Type B pancreatic cell (in vitro differentiated cells): Measurements from ENCODE around the gene ROCK1. TPM values are rescaled to one million over a fixed set of nuclear protein-coding genes. Genes with fewer than 3 reads are reported as not detected.
"Not testable (repeated sequence)": the region's sequence is repeated elsewhere in the genome, so short reads cannot be mapped to it uniquely, and the experiment has no call there.

Source experiments
- DNase-seq: peaks from one replicate; pipeline ENCODE4 v3.0.0; 2021; ENCODE audit warnings: mixed read lengths; ENCODE audit not compliant: unreplicated experiment; ENCODE audit errors: extremely low spot score
- H3K27ac Mint-ChIP-seq: 2 replicates; pipeline ENCODE4 v1.8.0; 2021; ENCODE audit warnings: mild to moderate bottlenecking, mixed read lengths
- H3K27me3 Mint-ChIP-seq: 2 replicates; pipeline ENCODE4 v1.8.0; 2021; ENCODE audit warnings: mixed read lengths
- H3K36me3 Mint-ChIP-seq: 2 replicates; pipeline ENCODE4 v1.8.0; 2021; ENCODE audit warnings: mixed read lengths
- H3K4me1 Mint-ChIP-seq: one replicate; pipeline ENCODE4 v1.8.0; 2021; ENCODE audit warnings: mixed read lengths; ENCODE audit not compliant: unreplicated experiment
- H3K4me3 Mint-ChIP-seq: 2 replicates; pipeline ENCODE4 v1.8.0; 2021; ENCODE audit warnings: mild to moderate bottlenecking, mixed read lengths
- H3K9me3 Mint-ChIP-seq: 2 replicates; pipeline ENCODE4 v1.8.0; 2021; ENCODE audit warnings: mixed read lengths
- CTCF ChIP-seq: fragments of 200-600 bp; sonication (generic); conservative IDR thresholded peaks from 2 replicates; pipeline ENCODE4 v1.5.0; 2021; ENCODE audit warnings: antibody characterized with exemption, mild to moderate bottlenecking
- long read RNA-seq: library from polyadenylated mRNA; unstranded; transcript quantifications from one replicate; pipeline ENCODE4 v2.0.0, GENCODE V29; 2020
- total RNA-seq: library from RNA; stranded (reverse); gene quantifications from 2 replicates; pipeline ENCODE4 v1.2.1, GENCODE V29; 2021; ENCODE audit warnings: low replicate concordance

The ROCK1 gene
- total RNA-seq, result 36.6 and 42.4 TPM in 2 replicates
- long read RNA-seq, partial matches to known transcripts, result 29 of 30 reads
- long read RNA-seq, other reads (novel, unspliced or antisense), result 1 of 30 reads

- Mint-ChIP-seq H3K27ac (peak within 1 kb of the TSS; percentile 88), H3K4me3 (no peak within 1 kb of the TSS), H3K4me1 (peaks cover 5% of the 10 kb centered on the region)
Observed at GRCh38 chr18:21111346-21112139, at the start of gene ROCK1. TSS of gene ROCK1 (minus strand) at chr18:21111813. CDS start at chr18:21110910, 903 bp downstream.

GRCh38 chr18:21155443-21155842 is 43.8 kb upstream of the ROCK1 start:
- no peak for TF ChIP-seq CTCF
- H3K4me1 Mint-ChIP-seq, result no peaks in the 10 kb centered on the region
- no peak overlapping the region for H3K4me3 Mint-ChIP-seq
- no peak overlapping the region for H3K27ac Mint-ChIP-seq
- H3K9me3 Mint-ChIP-seq, result peaks cover 8% of the 10 kb centered on the region
- no peaks in the 10 kb centered on the region for H3K36me3 Mint-ChIP-seq
- no peaks in the 10 kb centered on the region for H3K27me3 Mint-ChIP-seq
- DNase-seq, result no peak

More at GRCh38 chr18:21111346-21112139, at the start of gene ROCK1:
- peak; percentile 99 for DNase-seq
- TF ChIP-seq CTCF, result no peak
- Mint-ChIP-seq H3K27me3 (peaks cover 2% of the 10 kb centered on the region), H3K9me3 (no peaks in the 10 kb centered on the region), H3K36me3 (no peaks in the 10 kb centered on the region)

- H3K36me3 Mint-ChIP-seq, result no peaks in the 10 kb centered on the region
- TF ChIP-seq CTCF, result no peak
- no peaks in the 10 kb centered on the region for H3K4me1 Mint-ChIP-seq
- no peaks in the 10 kb centered on the region for H3K27me3 Mint-ChIP-seq
- no peak overlapping the region for H3K27ac Mint-ChIP-seq
- no peak overlapping the region for H3K4me3 Mint-ChIP-seq
- DNase-seq, result no peak
- H3K9me3 Mint-ChIP-seq, result no peaks in the 10 kb centered on the region
Observed at GRCh38 chr18:21146016-21146415, 34.4 kb upstream of the ROCK1 start.

GRCh38 chr18:21145371-21145770 is 33.8 kb upstream of the ROCK1 start:
- H3K9me3 Mint-ChIP-seq, result no peaks in the 10 kb centered on the region
- no peaks in the 10 kb centered on the region for H3K36me3 Mint-ChIP-seq
- no peak for TF ChIP-seq CTCF
- no peak overlapping the region for H3K27ac Mint-ChIP-seq
- no peaks in the 10 kb centered on the region for H3K4me1 Mint-ChIP-seq
- no peaks in the 10 kb centered on the region for H3K27me3 Mint-ChIP-seq
- DNase-seq, result no peak
- no peak overlapping the region for H3K4me3 Mint-ChIP-seq

- no peaks in the 10 kb centered on the region for H3K9me3 Mint-ChIP-seq
- no peak for TF ChIP-seq CTCF
- H3K36me3 Mint-ChIP-seq, result no peaks in the 10 kb centered on the region
- no peak overlapping the region for H3K27ac Mint-ChIP-seq
- H3K4me1 Mint-ChIP-seq, result no peaks in the 10 kb centered on the region
- H3K4me3 Mint-ChIP-seq, result no peak overlapping the region
- no peak for DNase-seq
- no peaks in the 10 kb centered on the region for H3K27me3 Mint-ChIP-seq
Observed at GRCh38 chr18:21141668-21142422, 30.2 kb upstream of the ROCK1 start.

- DNase-seq, H3K9me3 Mint-ChIP-seq, H3K4me1 Mint-ChIP-seq, H3K27me3 Mint-ChIP-seq, H3K4me3 Mint-ChIP-seq, H3K27ac Mint-ChIP-seq, H3K36me3 Mint-ChIP-seq: not testable (repeated sequence)
Observed at GRCh38 chr18:21137719-21138488, 26.3 kb upstream of the ROCK1 start.
